ENCODE measurements around the gene GP1BA. TPM values are rescaled to one million over a fixed set of nuclear protein-coding genes. Genes with fewer than 3 reads are reported as not detected.

GP1BA gene
- total and polyA plus RNA-seq, 4 donors: 0.03 to 2.3 (median 0.18) TPM; not detected in 1

DNA sequence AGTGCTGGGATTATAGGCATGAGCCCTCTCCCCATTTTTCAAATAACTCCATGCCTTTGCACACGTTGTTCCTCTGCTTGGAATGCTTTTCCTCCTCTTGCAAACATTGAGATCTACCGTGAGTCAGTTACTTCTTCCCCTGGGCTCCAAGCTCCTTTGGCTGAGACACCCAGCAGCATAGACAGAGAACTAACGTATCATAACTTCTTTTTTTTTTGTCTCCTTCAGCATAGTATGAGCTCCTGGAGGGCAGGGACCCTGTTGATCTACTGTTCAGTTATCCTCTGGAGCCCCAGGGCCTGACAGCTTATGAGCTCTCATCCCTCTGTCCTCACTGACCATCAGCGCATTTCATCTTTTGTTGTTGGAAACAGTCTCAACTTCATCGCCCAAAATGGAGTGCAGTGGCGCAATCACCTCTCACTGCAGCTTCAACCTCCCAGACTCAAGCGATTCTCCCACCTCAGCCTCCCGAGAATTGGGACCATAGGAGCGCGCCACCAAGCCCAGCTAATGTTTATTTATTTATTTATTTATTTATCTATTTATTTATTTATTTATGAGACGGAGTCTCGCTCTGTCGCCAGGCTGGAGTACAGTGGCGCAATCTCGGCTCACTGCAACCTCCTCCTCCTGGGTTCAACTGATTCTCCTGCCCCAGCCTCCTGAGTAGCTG is 33.4 kb downstream of the GP1BA start:
- no peak overlapping the region for H3K27ac ChIP-seq (ENCODE audit: low read depth in 1 of 2, low read length in 2 of 2)
- WGBS: 96% methylated on average over 15 of the region's 15 CpGs
- no peaks in the 10 kb centered on the region for H3K9me3 ChIP-seq (ENCODE audit: control insufficient read depth in 4 of 4, low read length in 3 of 4)
- H3K4me1 ChIP-seq (ENCODE audit: control insufficient read depth in 4 of 4, insufficient read depth in 4 of 4, low read length in 3 of 4): peaks cover 7 to 35% (median 24%) of the 10 kb centered on the region in 4 donors
- no peak overlapping the region for H3K9ac ChIP-seq (ENCODE audit: low read depth in 1 of 2, low read length in 2 of 2)
- H3K27me3 ChIP-seq (ENCODE audit: control insufficient read depth in 4 of 4, insufficient read depth in 4 of 4, low read length in 3 of 4): no peaks in the 10 kb centered on the region
- TF ChIP-seq FOXA2 (IDR thresholded peaks at IDR 0.05): no peak
- TF ChIP-seq, protein P1, sequence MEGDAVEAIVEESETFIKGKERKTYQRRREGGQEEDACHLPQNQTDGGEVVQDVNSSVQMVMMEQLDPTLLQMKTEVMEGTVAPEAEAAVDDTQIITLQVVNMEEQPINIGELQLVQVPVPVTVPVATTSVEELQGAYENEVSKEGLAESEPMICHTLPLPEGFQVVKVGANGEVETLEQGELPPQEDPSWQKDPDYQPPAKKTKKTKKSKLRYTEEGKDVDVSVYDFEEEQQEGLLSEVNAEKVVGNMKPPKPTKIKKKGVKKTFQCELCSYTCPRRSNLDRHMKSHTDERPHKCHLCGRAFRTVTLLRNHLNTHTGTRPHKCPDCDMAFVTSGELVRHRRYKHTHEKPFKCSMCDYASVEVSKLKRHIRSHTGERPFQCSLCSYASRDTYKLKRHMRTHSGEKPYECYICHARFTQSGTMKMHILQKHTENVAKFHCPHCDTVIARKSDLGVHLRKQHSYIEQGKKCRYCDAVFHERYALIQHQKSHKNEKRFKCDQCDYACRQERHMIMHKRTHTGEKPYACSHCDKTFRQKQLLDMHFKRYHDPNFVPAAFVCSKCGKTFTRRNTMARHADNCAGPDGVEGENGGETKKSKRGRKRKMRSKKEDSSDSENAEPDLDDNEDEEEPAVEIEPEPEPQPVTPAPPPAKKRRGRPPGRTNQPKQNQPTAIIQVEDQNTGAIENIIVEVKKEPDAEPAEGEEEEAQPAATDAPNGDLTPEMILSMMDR (IDR thresholded peaks at IDR 0.05; ENCODE audit: low read depth, low read length, missing input control): no peak
- no peak for TF ChIP-seq HNF4G (IDR thresholded peaks at IDR 0.05)
- TF ChIP-seq, protein P2, sequence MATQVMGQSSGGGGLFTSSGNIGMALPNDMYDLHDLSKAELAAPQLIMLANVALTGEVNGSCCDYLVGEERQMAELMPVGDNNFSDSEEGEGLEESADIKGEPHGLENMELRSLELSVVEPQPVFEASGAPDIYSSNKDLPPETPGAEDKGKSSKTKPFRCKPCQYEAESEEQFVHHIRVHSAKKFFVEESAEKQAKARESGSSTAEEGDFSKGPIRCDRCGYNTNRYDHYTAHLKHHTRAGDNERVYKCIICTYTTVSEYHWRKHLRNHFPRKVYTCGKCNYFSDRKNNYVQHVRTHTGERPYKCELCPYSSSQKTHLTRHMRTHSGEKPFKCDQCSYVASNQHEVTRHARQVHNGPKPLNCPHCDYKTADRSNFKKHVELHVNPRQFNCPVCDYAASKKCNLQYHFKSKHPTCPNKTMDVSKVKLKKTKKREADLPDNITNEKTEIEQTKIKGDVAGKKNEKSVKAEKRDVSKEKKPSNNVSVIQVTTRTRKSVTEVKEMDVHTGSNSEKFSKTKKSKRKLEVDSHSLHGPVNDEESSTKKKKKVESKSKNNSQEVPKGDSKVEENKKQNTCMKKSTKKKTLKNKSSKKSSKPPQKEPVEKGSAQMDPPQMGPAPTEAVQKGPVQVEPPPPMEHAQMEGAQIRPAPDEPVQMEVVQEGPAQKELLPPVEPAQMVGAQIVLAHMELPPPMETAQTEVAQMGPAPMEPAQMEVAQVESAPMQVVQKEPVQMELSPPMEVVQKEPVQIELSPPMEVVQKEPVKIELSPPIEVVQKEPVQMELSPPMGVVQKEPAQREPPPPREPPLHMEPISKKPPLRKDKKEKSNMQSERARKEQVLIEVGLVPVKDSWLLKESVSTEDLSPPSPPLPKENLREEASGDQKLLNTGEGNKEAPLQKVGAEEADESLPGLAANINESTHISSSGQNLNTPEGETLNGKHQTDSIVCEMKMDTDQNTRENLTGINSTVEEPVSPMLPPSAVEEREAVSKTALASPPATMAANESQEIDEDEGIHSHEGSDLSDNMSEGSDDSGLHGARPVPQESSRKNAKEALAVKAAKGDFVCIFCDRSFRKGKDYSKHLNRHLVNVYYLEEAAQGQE (IDR thresholded peaks at IDR 0.05): no peak
- no peak for TF ChIP-seq JUND (IDR thresholded peaks at IDR 0.05)
- TF ChIP-seq HNF4A (conservative IDR thresholded peaks at IDR 0.05): no peak
- TF ChIP-seq RAD21 (IDR thresholded peaks at IDR 0.05): no peak
- no peak for TF ChIP-seq RXRA (IDR thresholded peaks at IDR 0.05)
- TF ChIP-seq, protein P3, sequence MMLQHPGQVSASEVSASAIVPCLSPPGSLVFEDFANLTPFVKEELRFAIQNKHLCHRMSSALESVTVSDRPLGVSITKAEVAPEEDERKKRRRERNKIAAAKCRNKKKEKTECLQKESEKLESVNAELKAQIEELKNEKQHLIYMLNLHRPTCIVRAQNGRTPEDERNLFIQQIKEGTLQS (IDR thresholded peaks at IDR 0.05): no peak
- TF ChIP-seq GABPA (IDR thresholded peaks at IDR 0.05 in 1 of 2, conservative IDR thresholded peaks at IDR 0.05 in 1 of 2): no peak
- no peak for TF ChIP-seq TAF1 (conservative IDR thresholded peaks at IDR 0.05)
- TF ChIP-seq, protein P4, sequence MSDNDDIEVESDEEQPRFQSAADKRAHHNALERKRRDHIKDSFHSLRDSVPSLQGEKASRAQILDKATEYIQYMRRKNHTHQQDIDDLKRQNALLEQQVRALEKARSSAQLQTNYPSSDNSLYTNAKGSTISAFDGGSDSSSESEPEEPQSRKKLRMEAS (IDR thresholded peaks at IDR 0.05): no peak
- no peak for TF ChIP-seq SP1 (IDR thresholded peaks at IDR 0.05)
- TF ChIP-seq YY1 (IDR thresholded peaks at IDR 0.05): no peak
- TF ChIP-seq NR2F2 (IDR thresholded peaks at IDR 0.05): no peak
- TF ChIP-seq, protein P5, sequence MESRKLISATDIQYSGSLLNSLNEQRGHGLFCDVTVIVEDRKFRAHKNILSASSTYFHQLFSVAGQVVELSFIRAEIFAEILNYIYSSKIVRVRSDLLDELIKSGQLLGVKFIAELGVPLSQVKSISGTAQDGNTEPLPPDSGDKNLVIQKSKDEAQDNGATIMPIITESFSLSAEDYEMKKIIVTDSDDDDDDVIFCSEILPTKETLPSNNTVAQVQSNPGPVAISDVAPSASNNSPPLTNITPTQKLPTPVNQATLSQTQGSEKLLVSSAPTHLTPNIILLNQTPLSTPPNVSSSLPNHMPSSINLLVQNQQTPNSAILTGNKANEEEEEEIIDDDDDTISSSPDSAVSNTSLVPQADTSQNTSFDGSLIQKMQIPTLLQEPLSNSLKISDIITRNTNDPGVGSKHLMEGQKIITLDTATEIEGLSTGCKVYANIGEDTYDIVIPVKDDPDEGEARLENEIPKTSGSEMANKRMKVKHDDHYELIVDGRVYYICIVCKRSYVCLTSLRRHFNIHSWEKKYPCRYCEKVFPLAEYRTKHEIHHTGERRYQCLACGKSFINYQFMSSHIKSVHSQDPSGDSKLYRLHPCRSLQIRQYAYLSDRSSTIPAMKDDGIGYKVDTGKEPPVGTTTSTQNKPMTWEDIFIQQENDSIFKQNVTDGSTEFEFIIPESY (IDR thresholded peaks at IDR 0.05): no peak
- TF ChIP-seq EGR1 (IDR thresholded peaks at IDR 0.05; ENCODE audit: low read depth in 2 of 2): no peak
- H3K36me3 ChIP-seq (ENCODE audit: control insufficient read depth in 4 of 4, insufficient read depth in 3 of 4, low read depth in 1 of 4, low read length in 3 of 4): peaks cover 0 to under 1% (median 0%) of the 10 kb centered on the region in 4 donors
- H3K4me3 ChIP-seq (ENCODE audit: low read depth in 1 of 3, low read length in 3 of 3): no peak overlapping the region
- no peak for DNase-seq (ENCODE audit: low spot score)
